K562 (cell line): ENCODE measurements around the gene P2RX5. TPM values are rescaled to one million over a fixed set of nuclear protein-coding genes. Genes with fewer than 3 reads are reported as not detected.

ENCODE experiments used
- FOXP1 ChIP-seq: sonication (generic); formaldehyde crosslinking; IDR thresholded peaks from 2 replicates; pipeline ENCODE4 v1.8.0; 2022; ENCODE audit warnings: mild to moderate bottlenecking, missing genetic modification reagents
- FOXP4 ChIP-seq: sonication (generic); formaldehyde crosslinking; IDR thresholded peaks from 2 replicates; pipeline ENCODE4 v1.8.0; 2022; ENCODE audit warnings: mild to moderate bottlenecking, missing genetic modification reagents, borderline replicate concordance
- HNRNPH1 ChIP-seq: fragments of 200-400 bp; formaldehyde crosslinking; optimal IDR thresholded peaks from 2 replicates; pipeline ENCODE3; 2017; ENCODE audit warnings: low read depth, mild to moderate bottlenecking, low read length, moderate library complexity
- KAT8 ChIP-seq: fragments of 450-650 bp; IDR thresholded peaks from 2 replicates; pipeline ENCODE4 v1.6.1; 2016; ENCODE audit warnings: low read depth, mild to moderate bottlenecking
- KDM2B ChIP-seq: fragments of 250-450 bp; sonication (Bioruptor Pico); IDR thresholded peaks from 2 replicates; pipeline ENCODE4 v1.8.0; 2021; ENCODE audit warnings: mild to moderate bottlenecking, moderate library complexity
- PRMT5 ChIP-seq: sonication (generic); formaldehyde crosslinking; IDR thresholded peaks from 2 replicates; pipeline ENCODE4 v1.5.0; 2020; ENCODE audit warnings: missing genetic modification reagents
- RB1 ChIP-seq: fragments of 450-650 bp; IDR thresholded peaks from 2 replicates; pipeline ENCODE4 v1.6.1; 2017; ENCODE audit warnings: low read depth, mild to moderate bottlenecking
- RBM39 ChIP-seq: fragments of 200-400 bp; formaldehyde crosslinking; optimal IDR thresholded peaks from 2 replicates; pipeline ENCODE3; 2018; ENCODE audit warnings: low read depth, low read length
- REST ChIP-seq, 2 experiments: fragments of 450-650 bp; formaldehyde crosslinking in 1 of 2; IDR thresholded peaks; 2 replicates each; pipeline versions ENCODE4 v1.4.0 to v1.6.1; 2014 to 2020; ENCODE audit warnings: mild to moderate bottlenecking in 2 of 2, borderline replicate concordance in 1 of 2, low read depth in 1 of 2
- XRCC4 ChIP-seq: IDR thresholded peaks from one replicate; pipeline ENCODE4 v1.6.1; 2011; ENCODE audit not compliant: insufficient read depth, insufficient read length; ENCODE audit errors: extremely low read depth
- ZNF589 ChIP-seq: fragments of 200-800 bp; sonication (Bioruptor generic); IDR thresholded peaks from 2 replicates; pipeline ENCODE4 v1.6.1; 2016; ENCODE audit warnings: low read depth, missing genetic modification characterization, missing compliant biosample characterization
- polyA plus RNA-seq, 8 experiments: library from polyadenylated mRNA; depleted of rRNA in 4 of 8; stranded (reverse) in 5 of 8; unstranded in 3 of 8; fragments of >200 nt; fragmentation: Nextera tagmentation in 2 of 8; fragmentation: Illumina TruSeq in 1 of 8; extraction: Ambion mirVana in 2 of 8; extraction: Trizol in 1 of 8; gene quantifications; 2 replicates each; pipeline versions ENCODE4 v1.2.1 to v1.2.3, GENCODE V29; 2011 to 2014; ENCODE audit warnings: inconsistent platforms in 1 of 8, missing spikeins in 1 of 8
- total RNA-seq, 7 experiments: library from RNA; depleted of rRNA in 6 of 7; stranded (reverse); fragments of >200 nt in 6 of 7; fragmentation: Illumina TruSeq in 2 of 7; extraction: Trizol in 2 of 7; gene quantifications; 2 replicates each; pipeline versions ENCODE4 v1.2.1 to v1.2.3, GENCODE V29; 2011 to 2021; ENCODE audit warnings: low replicate concordance in 1 of 7
- TF ChIP-seq, protein P1 (sequence below): sonication (generic); formaldehyde crosslinking; IDR thresholded peaks from 2 replicates; pipeline ENCODE4 v1.8.1; 2023; ENCODE audit warnings: mild to moderate bottlenecking, missing genetic modification reagents
- TF ChIP-seq, protein P2 (sequence below): IDR thresholded peaks from 3 replicates; pipeline ENCODE4 v1.6.1; 2011; ENCODE audit warnings: borderline replicate concordance, mild to moderate bottlenecking, moderate library complexity; ENCODE audit not compliant: insufficient read length; ENCODE audit errors: extremely low read depth

Gene P2RX5
- total and polyA plus RNA-seq, 9 of the 15 experiments (the other 6 are each of a cell fraction or from before 2014, with no cell fraction given) = 0.31 to 4.0 (median 1.3) TPM

- TF ChIP-seq REST (IDR thresholded peaks at IDR 0.05; ENCODE audit: borderline replicate concordance) = peak; percentile 76
- no peak for TF ChIP-seq REST (CRISPR knock-in tag; IDR thresholded peaks at IDR 0.05; ENCODE audit: low read depth)
- no peak for TF ChIP-seq KAT8
- no peak for TF ChIP-seq KDM2B (CRISPR knock-in tag)
- TF ChIP-seq, protein P1, sequence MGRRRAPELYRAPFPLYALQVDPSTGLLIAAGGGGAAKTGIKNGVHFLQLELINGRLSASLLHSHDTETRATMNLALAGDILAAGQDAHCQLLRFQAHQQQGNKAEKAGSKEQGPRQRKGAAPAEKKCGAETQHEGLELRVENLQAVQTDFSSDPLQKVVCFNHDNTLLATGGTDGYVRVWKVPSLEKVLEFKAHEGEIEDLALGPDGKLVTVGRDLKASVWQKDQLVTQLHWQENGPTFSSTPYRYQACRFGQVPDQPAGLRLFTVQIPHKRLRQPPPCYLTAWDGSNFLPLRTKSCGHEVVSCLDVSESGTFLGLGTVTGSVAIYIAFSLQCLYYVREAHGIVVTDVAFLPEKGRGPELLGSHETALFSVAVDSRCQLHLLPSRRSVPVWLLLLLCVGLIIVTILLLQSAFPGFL = no peak
- TF ChIP-seq HNRNPH1 = no peak
- no peak for TF ChIP-seq ZNF589 (CRISPR knock-in tag)
- TF ChIP-seq XRCC4 = no peak
- no peak for TF ChIP-seq FOXP1
- TF ChIP-seq, protein P2, sequence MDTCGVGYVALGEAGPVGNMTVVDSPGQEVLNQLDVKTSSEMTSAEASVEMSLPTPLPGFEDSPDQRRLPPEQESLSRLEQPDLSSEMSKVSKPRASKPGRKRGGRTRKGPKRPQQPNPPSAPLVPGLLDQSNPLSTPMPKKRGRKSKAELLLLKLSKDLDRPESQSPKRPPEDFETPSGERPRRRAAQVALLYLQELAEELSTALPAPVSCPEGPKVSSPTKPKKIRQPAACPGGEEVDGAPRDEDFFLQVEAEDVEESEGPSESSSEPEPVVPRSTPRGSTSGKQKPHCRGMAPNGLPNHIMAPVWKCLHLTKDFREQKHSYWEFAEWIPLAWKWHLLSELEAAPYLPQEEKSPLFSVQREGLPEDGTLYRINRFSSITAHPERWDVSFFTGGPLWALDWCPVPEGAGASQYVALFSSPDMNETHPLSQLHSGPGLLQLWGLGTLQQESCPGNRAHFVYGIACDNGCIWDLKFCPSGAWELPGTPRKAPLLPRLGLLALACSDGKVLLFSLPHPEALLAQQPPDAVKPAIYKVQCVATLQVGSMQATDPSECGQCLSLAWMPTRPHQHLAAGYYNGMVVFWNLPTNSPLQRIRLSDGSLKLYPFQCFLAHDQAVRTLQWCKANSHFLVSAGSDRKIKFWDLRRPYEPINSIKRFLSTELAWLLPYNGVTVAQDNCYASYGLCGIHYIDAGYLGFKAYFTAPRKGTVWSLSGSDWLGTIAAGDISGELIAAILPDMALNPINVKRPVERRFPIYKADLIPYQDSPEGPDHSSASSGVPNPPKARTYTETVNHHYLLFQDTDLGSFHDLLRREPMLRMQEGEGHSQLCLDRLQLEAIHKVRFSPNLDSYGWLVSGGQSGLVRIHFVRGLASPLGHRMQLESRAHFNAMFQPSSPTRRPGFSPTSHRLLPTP = no peak
- no peak for TF ChIP-seq PRMT5
- no peak for TF ChIP-seq FOXP4 (CRISPR knock-in tag)
- no peak for TF ChIP-seq RB1
- no peak for TF ChIP-seq RBM39
These were observed at the start of gene P2RX5 (continued) for GRCh38 chr17:3695723-3696411.
